Cortex of kidney (tissue), 1 donor: ENCODE data around the gene SMIM35.

Source experiments
- DNase-seq: peaks from one replicate; lab custom pipeline; 2025; lab: John Stamatoyannopoulos, UW

Gene SMIM35

GRCh38 chr11:118109231-118109630 is 22.5 kb upstream of the SMIM35 start:
- DNase-seq, result no peak

- DNase-seq, result no peak
Measured at GRCh38 chr11:118108513-118108912, 21.8 kb upstream of the SMIM35 start.

- DNase-seq, result no peak
Measured at GRCh38 chr11:118106789-118107335, 20.1 kb upstream of the SMIM35 start.

GRCh38 chr11:118105657-118106305 is 19.0 kb upstream of the SMIM35 start:
- no peak for DNase-seq

- DNase-seq, result no peak
Measured at GRCh38 chr11:118104491-118104890, 17.7 kb upstream of the SMIM35 start.

GRCh38 chr11:118102721-118103261 is 16.0 kb upstream of the SMIM35 start:
- no peak for DNase-seq

- no peak for DNase-seq
Measured at GRCh38 chr11:118100691-118101232, 14.0 kb upstream of the SMIM35 start.

- DNase-seq, result no peak
Measured at GRCh38 chr11:118099838-118100556, 13.2 kb upstream of the SMIM35 start.

GRCh38 chr11:118098996-118099837 is 12.5 kb upstream of the SMIM35 start:
- DNase-seq, result no peak

GRCh38 chr11:118095967-118096367 is 9.2 kb upstream of the SMIM35 start:
- no peak for DNase-seq

- DNase-seq, result no peak
Measured at GRCh38 chr11:118095493-118095892, 8.7 kb upstream of the SMIM35 start.

GRCh38 chr11:118092907-118093571 is 6.3 kb upstream of the SMIM35 start:
- no peak for DNase-seq

GRCh38 chr11:118091690-118092089 is 4.9 kb upstream of the SMIM35 start:
- DNase-seq, result no peak

- no peak for DNase-seq
Measured at GRCh38 chr11:118090545-118091162, 3.9 kb upstream of the SMIM35 start.

- no peak for DNase-seq
Measured at GRCh38 chr11:118088531-118088930, 1.8 kb upstream of the SMIM35 start.

- no peak for DNase-seq
Measured at GRCh38 chr11:118087931-118088330, 1.2 kb upstream of the SMIM35 start.

- no peak for DNase-seq
Measured at GRCh38 chr11:118084656-118085055, 2.1 kb downstream of the SMIM35 start.

GRCh38 chr11:118084247-118084646 is 2.5 kb downstream of the SMIM35 start:
- DNase-seq, result no peak

- no peak for DNase-seq
Measured at GRCh38 chr11:118082880-118083552, 3.7 kb downstream of the SMIM35 start.

GRCh38 chr11:118081241-118081958 is 5.4 kb downstream of the SMIM35 start:
- no peak for DNase-seq
